Measurements from ENCODE around the gene AFF3.

DNA sequence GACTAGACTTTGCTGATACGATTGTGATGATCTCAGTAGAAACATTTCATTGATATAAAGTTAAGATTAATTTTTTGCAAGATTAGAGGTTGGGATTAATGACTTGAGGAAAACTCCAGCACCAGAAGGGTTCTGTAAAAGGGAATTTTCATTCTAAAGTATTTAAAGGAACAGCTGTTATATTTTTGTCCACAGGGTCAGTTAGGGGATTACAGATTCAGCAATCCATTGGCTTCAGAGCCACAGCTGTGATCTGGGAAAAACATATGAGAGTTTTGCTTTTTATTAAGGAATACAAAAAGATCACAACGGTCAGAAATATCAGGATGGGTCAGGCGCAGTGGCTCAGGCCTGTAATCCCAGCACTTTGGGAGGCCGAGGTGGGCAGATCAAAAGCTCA lies 633.0 kb downstream of the AFF3 start:
- TF ChIP-seq, protein P1, sequence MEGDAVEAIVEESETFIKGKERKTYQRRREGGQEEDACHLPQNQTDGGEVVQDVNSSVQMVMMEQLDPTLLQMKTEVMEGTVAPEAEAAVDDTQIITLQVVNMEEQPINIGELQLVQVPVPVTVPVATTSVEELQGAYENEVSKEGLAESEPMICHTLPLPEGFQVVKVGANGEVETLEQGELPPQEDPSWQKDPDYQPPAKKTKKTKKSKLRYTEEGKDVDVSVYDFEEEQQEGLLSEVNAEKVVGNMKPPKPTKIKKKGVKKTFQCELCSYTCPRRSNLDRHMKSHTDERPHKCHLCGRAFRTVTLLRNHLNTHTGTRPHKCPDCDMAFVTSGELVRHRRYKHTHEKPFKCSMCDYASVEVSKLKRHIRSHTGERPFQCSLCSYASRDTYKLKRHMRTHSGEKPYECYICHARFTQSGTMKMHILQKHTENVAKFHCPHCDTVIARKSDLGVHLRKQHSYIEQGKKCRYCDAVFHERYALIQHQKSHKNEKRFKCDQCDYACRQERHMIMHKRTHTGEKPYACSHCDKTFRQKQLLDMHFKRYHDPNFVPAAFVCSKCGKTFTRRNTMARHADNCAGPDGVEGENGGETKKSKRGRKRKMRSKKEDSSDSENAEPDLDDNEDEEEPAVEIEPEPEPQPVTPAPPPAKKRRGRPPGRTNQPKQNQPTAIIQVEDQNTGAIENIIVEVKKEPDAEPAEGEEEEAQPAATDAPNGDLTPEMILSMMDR (IDR thresholded peaks at IDR 0.05) = no peak
- no peak for TF ChIP-seq POLR2A (IDR thresholded peaks at IDR 0.05)
